ENCODE results near the gene CYYR1.

CYYR1 gene

GRCh38 chr21:26553898-26554297, 19.2 kb downstream of the CYYR1 start:
- no peak for DNase-seq (ENCODE audit: low spot score)

GRCh38 chr21:26550326-26550725, 22.8 kb downstream of the CYYR1 start:
- DNase-seq (ENCODE audit: low spot score) = no peak

- DNase-seq (ENCODE audit: low spot score) = no peak
Observed at GRCh38 chr21:26546446-26547097, 26.5 kb downstream of the CYYR1 start.

DNA sequence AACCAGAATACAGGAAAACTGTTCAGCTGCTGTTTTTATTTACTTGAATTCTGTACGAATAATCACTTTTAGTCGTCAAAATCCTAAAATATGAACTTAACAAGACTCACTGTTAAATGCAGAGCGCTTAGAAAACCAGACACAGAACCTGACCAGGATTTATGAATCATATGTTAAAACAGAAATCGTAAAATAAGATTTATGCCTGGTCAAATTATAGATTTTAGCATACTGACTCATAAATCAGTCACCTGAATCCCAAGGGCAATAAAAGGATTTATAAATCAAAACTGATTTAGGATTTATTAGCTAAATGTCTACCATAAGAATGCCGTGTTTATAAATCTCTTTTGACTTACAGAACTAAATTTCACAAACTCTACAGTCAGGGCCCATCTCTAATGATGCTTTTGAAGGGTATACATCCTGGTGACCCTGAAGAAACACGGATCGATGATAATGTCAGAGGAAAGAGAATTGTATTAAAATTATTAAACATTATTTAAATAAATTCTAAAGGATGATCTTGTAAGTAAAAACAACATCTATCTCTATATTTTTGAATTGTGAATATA, 28.8 kb downstream of the CYYR1 start:
- no peak for DNase-seq (ENCODE audit: low spot score)

DNA sequence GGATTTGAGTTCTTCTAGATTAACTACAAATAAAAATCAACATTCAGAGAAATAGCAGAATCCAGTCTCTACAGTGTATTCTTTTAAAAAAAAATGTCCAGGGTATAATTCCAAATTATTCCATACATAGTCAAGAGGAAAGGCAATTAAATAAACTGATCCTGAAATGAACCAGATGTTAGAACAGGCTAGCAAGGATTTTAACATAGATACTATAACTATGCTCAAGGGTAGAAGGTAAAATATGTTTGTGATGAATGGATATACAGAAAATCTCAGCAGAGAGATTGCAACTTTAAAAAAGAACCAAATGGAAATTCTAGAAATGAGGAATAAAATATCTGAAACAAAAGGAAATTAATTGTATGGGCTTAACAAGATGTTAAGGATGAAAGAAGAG, 32.4 kb downstream of the CYYR1 start:
- no peak for DNase-seq (ENCODE audit: low spot score)

DNA sequence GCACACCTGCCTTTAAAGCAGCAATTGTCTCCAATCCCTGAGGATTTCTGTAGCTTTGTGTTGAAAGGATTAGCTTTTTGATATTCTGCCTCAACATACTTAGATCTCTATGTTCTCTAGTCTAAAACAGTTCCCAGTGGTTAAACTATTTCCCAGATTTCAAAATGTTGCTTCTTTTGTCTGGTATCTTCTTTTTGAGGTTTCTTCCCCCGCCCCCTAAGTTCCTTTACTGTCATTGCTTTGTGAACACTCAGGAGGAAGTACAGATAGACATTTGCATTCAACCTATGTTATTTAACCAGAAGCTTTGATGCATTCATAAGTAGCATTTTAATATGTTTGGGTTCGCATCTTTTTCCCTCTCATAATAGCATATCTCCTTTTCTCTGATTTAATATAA, 33.5 kb downstream of the CYYR1 start:
- DNase-seq (ENCODE audit: low spot score) = no peak

GRCh38 chr21:26534517-26534916, 38.6 kb downstream of the CYYR1 start:
- DNase-seq (ENCODE audit: low spot score) = no peak

- no peak for DNase-seq (ENCODE audit: low spot score)
Observed at GRCh38 chr21:26532208-26532607, 40.9 kb downstream of the CYYR1 start.

DNA sequence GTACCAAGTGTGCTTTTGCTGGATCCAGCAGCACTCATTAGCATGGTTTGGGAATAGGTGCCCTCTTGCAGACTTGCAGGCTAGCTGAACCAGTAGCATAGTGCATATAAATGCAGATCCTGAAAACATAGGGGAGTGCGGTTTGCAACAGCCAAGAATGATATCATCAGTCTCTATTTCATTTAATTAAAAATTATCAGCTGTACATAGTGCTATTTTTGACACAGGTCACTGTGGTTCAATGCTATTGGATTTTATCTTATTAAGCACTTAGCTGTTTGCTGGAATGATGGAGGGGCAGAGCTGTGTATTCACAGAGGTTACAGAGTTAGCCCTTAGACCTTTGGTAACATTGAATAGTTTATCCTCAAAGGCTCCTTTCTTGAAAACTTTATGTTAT, 43.6 kb downstream of the CYYR1 start:
- no peak for DNase-seq (ENCODE audit: low spot score)

DNA sequence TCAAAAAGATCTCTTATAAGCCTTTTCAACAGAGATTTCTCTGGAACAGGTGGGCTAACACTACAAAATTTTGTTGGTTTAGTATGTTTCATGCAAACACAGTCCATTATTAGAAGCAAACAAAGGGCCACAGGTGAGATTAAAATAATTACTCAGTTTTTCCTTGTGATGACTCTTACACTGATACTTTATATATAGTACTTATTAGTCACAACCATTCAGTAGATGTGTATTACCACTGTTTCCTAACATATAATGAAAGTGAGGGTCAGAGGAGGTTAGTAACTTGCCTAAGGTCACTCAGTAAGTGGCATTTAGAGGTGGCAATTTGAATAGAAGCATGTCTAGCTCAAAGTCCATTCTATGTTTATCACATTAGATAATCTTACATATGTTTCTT, 44.2 kb downstream of the CYYR1 start:
- DNase-seq (ENCODE audit: low spot score) = no peak

DNA sequence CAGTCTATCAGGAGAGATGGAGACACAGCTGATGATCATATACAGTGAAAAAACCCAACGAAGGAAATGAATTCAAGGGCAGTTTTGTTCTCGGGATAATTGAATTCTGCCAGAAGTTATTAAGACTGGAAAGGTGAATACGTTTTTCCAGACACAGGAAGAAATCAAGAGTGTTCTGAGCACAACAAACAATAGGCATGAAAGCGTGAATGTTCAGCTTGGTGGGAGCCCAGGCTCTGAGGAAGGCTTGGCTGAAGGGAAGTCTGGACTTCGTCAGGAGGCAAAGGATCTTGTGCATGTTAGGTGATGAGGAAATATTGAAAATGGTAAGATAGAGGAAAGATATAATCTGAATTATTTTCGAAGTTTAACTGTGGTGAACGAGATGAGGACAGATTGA, 50.4 kb downstream of the CYYR1 start:
- no peak for DNase-seq (ENCODE audit: low spot score)

DNA sequence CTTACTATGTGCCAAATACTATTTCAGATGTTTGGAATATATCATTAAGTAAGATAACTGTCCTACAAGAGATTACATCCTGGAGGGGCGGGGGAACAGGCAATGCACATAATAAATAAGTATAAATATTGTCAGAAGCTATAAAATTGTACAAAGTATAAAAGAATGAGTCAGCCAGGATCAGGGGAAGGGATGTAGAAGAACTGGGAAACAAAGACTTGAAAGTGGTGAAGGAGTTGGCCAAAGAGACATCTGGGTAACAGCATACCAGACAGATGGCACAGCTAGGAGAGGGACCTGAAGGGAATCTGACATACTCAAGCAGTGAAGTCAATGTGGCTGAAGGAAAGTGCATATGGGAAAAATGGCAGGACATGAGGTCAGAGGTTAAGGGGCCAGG, 53.9 kb downstream of the CYYR1 start:
- no peak for DNase-seq (ENCODE audit: low spot score)

DNA sequence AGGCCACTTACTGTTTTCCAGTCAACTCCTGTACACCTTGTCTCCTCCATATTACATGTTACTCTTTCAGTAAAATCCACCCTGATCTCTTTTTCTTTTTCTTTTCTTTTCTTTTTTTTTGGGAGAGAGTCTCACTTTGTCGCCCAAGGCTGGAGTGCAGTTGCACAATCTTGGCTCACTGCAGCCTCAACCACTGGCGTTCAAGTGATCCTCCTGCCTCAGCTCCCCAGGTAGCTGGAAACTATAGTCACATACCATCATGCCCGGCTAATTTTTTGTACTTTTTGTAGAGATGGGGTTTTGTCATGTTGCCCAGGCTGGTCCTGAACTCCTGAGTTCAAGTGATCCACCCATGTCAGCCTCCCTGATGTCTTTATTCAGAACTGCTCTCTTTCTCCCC, 57.8 kb downstream of the CYYR1 start:
- no peak for DNase-seq (ENCODE audit: low spot score)

GRCh38 chr21:26513212-26513611, 59.9 kb downstream of the CYYR1 start:
- DNase-seq (ENCODE audit: low spot score) = no peak

DNA sequence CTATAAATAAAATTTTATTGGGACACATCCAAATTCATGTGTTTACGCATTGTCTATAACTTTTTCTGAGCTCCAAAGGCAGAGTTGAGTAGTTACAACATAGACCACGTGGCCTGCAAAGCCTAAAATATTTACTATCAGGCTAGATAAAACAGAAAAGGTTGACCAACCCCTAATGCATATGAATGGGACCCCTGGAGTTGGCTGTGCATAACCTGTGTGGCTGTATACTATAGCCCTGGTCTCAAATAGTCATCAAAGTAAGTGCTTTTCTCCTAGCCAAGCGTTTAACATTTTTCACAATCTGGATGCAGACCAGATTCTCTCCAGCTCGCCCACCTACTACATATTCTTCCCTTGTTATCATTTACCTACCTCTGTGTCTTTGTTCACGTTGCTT, 60.4 kb downstream of the CYYR1 start:
- no peak for DNase-seq (ENCODE audit: low spot score)

DNA sequence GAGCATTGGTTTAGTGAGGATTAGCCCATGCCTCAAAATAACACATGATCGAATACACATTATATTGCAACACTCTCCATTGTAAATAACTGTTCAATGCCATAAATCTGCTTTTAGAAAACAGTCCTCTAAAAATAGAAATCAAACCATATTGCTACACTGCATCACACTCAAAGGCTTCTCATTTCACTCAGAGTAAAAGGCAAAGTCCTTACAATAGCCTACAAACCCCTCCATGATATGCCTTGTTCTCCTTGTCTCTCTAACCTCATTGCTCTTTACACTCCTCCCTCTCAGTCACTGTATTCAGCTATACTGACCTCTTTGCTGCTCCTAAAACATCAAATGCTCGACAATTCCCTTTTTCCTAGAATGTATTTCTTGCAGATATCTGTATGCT, 64.2 kb downstream of the CYYR1 start:
- DNase-seq (ENCODE audit: low spot score) = no peak

DNA sequence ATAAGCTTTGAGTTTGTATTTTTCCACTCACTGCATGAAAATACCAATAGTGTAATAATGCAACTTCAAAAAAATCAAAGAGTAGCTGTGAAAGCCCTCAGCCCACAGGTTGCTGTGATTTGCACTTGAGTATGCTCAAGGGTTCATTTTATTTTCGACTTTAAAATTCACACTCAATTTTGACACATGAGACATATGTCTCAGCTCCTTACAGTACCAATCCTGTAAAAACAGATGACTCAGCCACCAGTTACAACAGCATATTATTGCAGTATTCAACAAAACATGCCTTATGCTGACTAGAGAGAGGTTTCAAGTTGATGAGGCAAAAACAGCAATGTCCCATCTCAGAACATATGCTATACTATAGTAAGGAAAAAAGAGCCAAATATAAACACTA, 66.1 kb downstream of the CYYR1 start:
- DNase-seq (ENCODE audit: low spot score) = no peak

DNA sequence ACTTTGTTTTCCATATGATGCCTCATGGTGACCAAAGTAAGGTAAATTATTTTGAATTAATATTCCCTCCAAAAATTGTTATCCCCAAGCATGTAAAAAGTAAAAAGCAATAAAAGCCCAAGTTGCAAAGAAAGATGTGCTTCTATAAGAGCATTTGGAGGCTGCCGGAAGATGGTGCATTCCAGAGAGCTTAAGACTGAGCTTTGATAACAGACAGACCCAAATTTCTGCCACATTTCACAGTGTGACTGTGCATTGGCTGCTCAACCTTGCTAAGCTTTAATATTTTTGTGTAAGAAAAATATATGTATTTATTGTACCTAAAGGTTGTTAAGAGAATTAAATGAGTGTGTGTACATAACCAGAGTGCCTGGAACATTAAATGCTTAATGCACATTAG, 67.9 kb downstream of the CYYR1 start:
- DNase-seq (ENCODE audit: low spot score) = no peak

GRCh38 chr21:26503414-26503813, 69.7 kb downstream of the CYYR1 start:
- no peak for DNase-seq (ENCODE audit: low spot score)

DNA sequence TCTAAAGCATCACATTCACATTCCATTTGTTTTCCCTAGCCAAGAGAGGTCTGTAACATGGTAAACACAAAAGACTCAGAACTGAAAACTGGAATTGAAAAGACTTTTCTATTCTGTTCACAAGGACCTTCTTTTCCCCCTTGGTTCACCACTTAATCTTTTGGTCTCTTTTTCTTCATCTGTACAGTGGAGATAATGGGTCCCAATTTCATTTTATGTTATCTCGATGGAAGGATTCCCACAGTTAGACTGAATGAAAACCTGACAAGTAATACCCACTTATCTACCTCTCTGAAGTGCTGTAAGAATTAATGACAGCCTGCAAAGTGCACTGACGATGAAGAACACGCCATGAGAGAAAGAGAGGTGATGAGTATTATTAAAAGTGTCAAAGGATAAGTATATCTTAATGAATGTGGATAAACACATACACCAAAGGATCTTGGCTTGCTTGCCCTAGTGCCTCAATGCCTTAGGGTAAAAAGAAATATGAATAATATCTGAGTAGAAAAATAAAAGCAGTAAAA, 71.5 kb downstream of the CYYR1 start:
- no peak for DNase-seq (ENCODE audit: low spot score)

GRCh38 chr21:26499495-26499894, 73.6 kb downstream of the CYYR1 start:
- no peak for DNase-seq (ENCODE audit: low spot score)

DNA sequence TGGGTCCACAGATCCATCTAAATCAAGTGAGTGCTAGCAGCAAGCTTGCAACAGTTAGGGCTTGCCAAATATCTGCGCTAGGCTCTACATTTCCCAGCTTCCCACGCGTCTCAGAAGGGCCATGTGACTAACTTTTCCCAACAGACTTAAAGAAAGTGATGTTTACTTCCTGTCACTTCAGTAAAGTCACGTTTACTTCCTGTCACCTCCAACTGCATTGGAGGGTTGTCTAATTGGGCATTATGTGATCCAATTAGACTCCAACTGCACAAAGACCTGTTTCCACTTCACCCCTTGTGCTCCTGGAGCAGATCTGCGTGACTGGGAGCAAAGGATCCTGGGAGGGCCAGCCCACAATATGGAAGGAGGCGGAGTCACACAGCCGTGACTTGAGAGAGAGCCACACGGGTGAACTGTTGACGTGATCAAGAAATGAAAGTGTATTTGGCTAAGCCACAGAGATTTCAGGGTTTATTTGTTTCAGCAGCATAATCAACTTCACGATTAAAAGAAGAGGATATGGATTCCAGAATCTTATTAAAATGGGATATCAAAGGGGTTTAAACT, 77.7 kb downstream of the CYYR1 start:
- no peak for DNase-seq (ENCODE audit: low spot score)

- DNase-seq (ENCODE audit: low spot score) = no peak
Observed at GRCh38 chr21:26491663-26492062, 81.4 kb downstream of the CYYR1 start.

GRCh38 chr21:26490771-26491170, 82.3 kb downstream of the CYYR1 start:
- DNase-seq (ENCODE audit: low spot score) = no peak
